HG02943 (cell line): ENCODE results near the gene CELF4.

ENCODE experiments used
- ATAC-seq: cut with Tn5 transposase; IDR thresholded peaks from one replicate; pipeline ENCODE4 v1.9.1; 2021; ENCODE audit warnings: mild to moderate bottlenecking, low read depth, moderate library complexity; ENCODE audit not compliant: unreplicated experiment

CELF4 gene

GRCh38 chr18:37529863-37530262 is 35.7 kb downstream of the CELF4 start:
- no peak for ATAC-seq

DNA sequence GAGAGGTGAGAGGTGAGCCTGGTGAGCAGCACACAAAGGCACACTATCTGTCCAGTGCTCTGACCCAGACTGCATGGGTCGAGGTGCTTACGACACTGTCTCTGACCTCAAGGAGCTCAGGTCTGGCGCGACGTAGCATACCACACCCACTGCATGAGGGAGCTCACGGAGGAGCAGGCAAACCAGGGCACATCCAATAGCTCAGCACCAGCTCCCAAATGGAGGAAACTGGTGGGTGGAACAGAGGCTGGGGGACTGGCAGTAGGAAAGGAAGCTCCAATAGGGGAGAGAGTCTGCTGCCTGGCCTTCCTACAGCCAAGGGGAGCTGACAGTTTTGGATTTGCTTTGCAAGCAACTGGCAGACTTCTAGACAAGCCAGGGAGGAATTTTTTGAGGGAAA is 36.3 kb downstream of the CELF4 start:
- ATAC-seq: no peak

DNA sequence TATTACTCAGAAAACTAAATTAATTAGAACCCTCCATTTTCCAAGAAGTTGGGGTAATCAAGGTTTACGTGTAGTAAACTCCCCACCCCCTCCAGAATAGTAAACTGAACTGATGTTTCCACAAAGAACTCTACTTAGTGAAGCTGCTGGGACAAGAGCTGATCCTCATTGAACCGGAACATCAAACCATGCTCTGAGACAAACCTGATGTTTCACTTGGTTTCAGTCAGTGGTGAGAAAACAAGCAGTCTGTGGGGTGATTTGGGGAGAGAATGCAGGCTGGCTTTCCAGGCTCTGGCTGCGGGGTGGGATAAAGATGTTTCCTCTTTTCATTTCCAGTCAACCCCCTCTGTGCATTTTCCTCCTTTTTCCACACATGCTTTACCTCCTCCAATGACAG is 38.2 kb downstream of the CELF4 start:
- no peak for ATAC-seq

- no peak for ATAC-seq
Measured at GRCh38 chr18:37525262-37525585, 40.4 kb downstream of the CELF4 start.

DNA sequence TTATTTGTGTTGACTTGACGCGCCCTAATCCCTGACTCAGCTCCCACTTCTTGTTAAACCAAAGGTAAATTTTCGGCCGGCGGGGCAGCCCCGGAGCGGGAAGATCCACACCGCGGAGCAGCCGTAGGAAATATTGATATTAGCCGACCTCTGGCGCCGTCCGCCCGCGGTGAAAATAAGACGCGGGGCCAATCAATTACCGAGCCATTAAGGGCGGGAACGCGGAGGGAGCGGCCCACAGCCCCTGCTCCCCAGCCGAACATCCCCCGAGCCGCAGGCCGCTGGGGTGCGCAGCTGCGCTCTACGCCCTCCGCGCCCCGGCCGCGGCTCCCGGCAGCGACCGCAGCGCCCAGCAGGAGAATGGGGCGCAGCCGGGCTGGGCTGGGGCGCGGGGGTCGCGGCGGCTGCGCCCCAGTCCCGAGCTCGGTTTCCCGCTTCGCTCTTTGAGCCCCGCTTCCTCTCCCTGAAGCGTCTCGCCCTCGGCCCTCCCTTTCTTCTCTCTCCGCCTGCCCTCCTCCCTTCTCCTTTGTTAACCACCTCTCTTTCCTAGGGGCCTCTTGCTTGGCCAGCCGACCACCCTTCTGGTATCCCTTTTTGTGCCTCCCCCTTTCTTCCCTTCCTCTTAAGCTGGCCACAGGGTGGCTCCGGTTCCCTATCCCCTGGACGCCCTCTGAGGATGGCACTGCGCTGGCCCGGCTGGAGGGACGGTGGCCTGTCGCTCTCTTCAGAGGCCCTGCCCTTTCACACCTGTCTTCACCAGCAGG is 40.9 kb downstream of the CELF4 start:
- ATAC-seq: no peak

DNA sequence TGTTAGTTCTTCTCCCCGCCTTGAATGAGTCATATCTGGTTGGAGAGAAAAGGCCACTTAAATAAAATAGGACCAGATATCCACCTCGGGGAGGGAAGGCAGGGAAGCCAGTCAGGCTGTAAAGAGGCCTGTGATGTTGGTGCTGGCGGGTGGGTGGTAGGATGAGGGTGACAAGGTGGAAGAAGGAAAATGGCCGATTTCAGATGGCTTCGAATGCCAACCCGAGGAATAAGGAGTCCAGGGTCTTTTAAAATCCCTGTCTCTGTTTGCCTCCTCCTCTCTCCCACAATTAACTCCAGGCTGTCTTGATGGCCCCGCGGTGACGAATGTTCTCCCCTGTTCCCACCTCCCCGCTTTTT is 41.5 kb downstream of the CELF4 start:
- no peak for ATAC-seq

DNA sequence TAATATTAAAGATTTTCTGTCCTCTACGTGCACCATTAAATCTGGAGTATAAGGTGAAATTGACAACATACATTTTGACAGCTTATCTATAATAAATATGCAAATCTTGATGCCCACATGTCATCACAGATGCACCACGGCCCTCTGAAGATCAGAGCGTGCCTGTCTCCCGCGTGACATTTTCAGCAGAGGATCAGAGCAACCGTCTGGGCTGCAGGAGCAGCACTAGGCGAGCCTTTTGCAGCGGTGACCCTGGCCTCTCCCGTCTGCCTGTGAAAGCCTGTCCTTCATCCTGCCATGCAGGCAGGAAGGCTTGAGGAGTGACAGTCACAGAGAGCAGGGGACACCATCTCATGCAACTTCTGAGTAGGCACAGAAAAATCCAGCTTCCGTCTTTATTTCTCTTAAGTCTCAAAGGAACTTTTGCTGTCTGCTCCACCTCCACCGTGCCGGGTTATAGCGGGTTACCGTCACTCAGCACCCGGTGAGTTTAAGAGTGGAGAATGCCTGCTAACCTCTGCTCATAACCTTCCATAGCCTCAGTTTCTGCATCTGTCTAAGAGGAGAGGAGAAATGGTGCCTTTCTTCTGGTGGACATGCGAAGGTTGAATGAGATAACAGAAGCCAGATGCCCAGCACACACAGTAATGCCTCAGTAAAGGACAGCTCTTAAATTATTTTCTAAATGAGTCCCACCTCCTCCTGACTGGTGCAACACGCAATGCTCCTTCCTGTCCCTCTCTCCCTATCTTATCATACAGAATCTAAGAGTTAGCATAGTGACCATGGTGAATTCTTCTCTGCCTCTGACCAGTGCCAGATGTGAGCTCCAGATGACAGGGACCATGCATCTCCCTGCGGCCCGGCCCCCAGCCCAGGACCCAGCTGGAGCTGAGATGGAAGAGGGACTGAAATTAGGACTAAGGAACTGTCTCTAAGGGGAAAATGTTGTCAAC is 43.8 kb downstream of the CELF4 start:
- no peak for ATAC-seq

DNA sequence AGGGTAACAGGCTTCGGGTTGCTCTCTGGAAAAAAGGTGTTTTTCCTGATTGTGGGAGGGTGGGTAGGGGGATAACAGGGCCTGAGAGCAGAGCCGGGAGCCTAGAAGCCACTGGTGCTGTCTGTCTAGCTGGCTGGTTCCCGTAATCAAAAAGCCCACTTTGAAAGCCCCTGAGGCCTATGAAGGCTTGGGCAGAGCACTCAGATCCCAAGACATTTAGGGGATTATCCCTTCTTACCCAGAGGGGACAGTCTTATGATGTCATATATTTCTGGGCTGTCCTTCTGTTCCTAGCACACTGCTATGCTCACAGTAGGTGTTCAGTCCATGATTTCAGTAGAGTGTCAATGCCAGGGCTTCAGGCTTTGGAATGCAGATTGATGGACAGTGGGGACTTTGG is 45.1 kb downstream of the CELF4 start:
- no peak for ATAC-seq

DNA sequence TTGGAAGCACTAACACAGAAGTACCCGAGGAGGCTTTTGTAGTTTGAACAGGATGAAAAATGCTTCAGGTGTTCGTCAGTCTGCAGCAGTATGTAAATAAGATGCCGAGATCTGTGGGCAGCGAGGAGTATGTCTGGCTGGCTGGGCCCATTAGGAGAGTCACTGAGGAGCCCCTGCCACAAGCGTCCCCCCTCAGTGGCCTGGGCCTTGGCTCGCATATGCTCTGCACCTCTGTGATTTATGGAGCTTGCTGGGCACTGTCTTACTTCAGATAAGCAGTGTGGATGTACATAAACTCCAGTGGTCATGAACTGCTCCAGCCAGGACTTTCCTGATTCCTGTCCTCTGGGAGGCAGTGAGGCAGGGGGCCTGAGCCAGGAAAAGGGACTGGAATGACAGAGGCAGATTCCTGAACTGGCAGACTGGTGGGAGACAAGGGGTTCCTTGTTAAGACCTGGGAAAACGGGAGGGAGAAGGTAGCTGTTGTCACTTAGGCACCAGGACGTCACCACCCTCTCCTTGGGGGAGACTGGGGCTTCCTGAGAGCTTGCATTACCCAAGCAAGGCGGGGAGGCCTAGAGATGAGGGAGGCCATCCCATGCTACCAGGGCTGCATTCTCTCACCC is 46.0 kb downstream of the CELF4 start:
- ATAC-seq: no peak

GRCh38 chr18:37516361-37516853 is 49.2 kb downstream of the CELF4 start:
- ATAC-seq: no peak

GRCh38 chr18:37514953-37515352 is 50.6 kb downstream of the CELF4 start:
- ATAC-seq: no peak

DNA sequence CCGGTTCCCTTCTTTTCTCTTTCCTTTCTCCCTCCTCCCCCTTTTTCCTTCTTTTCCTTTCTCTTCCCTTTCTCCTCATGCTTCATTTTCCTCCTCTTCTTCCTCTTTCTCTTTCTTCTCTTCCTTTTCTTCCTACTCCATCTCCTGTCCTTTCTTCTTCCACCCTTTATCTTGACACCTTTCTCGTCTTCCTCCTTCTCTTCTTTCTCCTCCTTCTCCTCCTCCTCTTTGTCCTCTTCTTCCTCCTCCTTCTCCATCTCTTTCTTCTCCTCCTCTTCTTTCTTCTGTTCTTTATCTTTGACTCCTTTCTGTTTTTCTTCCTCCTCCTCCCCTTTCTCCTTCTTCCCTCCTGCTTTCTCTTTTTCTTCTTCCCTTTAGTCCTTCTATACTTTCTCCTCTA is 53.2 kb downstream of the CELF4 start:
- no peak for ATAC-seq

GRCh38 chr18:37511721-37512298 is 53.8 kb downstream of the CELF4 start:
- ATAC-seq: no peak

DNA sequence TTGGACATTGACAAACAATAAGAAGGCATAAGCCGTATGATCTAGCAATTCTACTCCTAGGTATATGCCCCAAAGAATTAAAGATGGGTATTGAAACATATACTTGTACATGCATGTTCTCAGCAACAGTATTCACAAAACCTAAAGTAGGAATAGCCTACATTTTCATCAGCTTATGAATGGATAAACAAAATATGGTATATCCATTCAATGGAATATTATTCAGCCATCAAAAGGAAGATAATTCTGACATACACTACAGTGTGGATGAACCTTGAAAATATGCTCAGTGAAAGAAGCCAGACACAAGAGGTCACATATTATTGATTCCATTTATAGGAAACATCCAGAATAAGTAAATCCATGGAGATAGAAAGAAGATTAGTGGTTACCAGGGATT is 56.0 kb downstream of the CELF4 start:
- no peak for ATAC-seq

DNA sequence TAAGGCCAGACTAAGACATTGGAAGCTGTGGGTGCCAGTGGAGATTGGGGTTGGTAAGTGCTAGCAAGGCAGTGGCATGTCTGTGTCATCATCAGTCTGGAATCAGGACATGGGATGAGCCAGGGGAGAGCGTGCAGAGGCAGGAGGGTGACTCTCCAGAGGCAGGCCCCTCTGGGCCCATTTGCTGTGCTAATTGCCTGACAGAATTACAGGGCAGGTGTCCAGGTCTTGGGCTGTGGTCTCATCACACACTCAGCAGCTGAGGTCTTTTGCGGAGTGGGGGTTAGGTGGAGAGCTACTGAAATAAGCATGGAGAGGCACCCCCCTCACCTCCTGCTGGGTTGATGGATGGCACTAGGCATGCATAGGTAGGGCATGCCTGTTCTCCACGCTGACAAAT is 57.4 kb downstream of the CELF4 start:
- no peak for ATAC-seq

DNA sequence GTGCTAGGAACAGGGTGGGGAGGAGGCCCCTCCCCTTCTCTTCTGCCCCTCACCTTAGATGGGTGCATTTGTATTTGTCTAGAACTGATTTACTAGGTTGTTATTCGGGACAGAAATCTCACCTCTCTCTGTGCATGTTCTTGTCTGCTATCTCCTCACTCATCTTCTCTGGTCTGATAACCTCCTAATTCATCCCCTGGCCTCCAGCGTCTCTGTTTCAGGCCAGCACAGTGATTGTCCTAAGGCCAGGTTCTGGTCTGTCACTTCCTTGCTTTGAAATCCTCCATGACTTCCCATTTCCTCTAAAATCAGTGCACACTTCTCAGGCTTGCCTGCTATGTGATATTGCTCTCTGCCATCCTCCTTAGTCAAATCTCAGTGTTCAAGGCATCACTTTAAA is 58.4 kb downstream of the CELF4 start:
- ATAC-seq: no peak

GRCh38 chr18:37506001-37506400 is 59.6 kb downstream of the CELF4 start:
- ATAC-seq: no peak

- no peak for ATAC-seq
Measured at GRCh38 chr18:37505321-37505720, 60.3 kb downstream of the CELF4 start.

DNA sequence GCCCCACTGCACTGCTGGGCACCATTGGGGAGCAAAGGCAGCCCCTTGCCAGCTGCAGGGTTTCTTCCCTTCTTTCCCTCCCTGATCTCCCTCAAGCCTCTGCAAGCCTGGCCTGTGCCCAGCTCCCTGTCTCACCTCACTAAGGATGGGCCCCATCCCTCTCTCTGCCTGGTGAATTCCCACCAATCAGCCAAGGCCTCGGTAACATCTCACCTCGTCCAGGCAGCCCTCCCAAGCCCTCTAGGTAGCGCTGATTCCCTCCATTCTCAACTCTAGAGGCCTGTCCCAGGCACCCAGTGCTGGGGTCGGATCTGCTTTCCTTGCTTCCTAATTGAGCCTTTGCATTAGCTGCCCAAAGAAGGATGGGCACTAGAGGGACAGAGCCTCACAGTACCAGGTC is 63.0 kb downstream of the CELF4 start:
- no peak for ATAC-seq

DNA sequence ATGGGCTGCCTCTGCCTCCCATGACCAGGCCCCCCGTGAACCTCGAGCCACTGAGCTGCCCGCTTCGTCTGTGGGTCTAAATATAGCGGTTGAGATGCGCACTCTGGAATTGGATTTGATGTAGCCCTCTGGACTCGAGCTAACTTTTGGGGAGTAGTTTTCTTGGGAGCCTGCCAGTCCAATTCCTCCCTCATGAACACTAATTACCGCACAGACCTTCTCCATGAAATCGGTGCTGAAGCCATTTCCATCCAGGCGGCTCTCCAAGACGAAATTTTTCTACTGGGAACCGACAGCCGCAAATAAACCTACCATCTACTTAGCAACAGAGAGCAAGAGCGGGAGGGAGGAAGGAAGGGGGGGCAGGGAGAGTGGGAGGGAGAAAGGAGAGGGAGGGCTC is 63.6 kb downstream of the CELF4 start:
- no peak for ATAC-seq

DNA sequence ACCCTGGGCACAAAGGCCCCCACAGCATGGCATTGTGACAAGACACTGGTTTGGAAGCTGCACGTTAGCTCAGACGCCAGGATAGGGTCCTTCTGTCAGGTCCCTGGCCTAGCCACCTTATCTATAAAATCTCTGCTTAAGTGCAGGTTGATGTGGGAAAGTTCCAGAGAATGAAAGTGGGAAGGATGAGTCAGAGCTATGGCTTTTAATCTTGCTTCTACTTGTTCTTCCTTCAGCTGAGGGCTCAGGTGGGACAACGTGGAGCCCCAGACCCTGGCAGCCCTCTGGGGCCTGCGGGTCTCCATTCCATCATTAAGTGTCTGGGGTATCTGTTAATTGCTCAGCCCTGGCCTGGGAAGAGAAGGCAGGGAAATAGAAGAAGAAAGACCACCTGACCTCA is 64.5 kb downstream of the CELF4 start:
- ATAC-seq: no peak
